GM12872 (cell line): ENCODE data around the gene ADAMTS7.
A peak's percentile ranks its signal among the peaks of the same experiment; 100 is the strongest.

Experiments
- TF ChIP-seq, protein P1 (sequence below): IDR thresholded peaks from 3 replicates; pipeline ENCODE4 v1.5.1; 2011; ENCODE audit warnings: low read depth, mild to moderate bottlenecking, low read length, moderate library complexity; ENCODE audit not compliant: insufficient read depth

ADAMTS7 gene

DNA sequence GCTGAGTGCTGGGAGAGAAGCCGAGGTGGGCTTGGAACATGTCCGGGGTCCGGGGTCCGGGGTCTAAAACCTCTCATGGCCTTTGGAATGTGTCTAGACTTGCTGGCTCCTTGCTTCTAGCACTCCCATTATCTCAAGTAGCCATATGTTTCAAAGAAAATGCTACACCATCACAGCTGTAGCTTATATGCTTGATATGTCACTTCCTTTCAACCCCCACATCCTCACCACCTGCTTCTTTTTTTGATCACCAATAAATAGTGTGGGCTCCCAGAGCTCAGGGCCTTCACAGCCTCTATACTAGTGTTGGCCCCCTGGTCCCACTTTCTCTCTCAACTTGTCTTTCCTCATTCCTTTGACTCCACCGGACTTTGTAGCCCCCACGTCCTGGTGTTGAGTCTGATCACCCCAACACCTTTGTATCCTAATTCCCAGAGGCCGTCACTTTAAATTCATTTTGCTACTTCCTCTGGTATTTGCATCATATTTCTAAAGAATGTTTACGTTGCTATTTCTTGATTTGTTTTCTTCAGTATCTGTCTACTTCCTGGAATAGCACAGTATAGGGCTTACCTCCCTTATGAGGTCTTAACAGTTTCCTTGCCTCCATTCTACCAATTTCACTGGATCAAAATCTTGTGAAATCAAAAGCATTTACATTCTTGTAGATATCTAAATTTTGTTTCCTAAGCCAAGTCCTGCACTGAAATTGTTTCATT, 98.3 kb downstream of the ADAMTS7 start:
- TF ChIP-seq, protein P1, sequence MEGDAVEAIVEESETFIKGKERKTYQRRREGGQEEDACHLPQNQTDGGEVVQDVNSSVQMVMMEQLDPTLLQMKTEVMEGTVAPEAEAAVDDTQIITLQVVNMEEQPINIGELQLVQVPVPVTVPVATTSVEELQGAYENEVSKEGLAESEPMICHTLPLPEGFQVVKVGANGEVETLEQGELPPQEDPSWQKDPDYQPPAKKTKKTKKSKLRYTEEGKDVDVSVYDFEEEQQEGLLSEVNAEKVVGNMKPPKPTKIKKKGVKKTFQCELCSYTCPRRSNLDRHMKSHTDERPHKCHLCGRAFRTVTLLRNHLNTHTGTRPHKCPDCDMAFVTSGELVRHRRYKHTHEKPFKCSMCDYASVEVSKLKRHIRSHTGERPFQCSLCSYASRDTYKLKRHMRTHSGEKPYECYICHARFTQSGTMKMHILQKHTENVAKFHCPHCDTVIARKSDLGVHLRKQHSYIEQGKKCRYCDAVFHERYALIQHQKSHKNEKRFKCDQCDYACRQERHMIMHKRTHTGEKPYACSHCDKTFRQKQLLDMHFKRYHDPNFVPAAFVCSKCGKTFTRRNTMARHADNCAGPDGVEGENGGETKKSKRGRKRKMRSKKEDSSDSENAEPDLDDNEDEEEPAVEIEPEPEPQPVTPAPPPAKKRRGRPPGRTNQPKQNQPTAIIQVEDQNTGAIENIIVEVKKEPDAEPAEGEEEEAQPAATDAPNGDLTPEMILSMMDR, result no peak

GRCh38 chr15:78711638-78712037, 99.6 kb downstream of the ADAMTS7 start:
- TF ChIP-seq, protein P1, result no peak

- TF ChIP-seq, protein P1, result peak; percentile 94
These were observed 101.9 kb downstream of the ADAMTS7 start for GRCh38 chr15:78709263-78709882.
